Ovary (tissue), 3 donors: Measurements from ENCODE around the gene APC.

Source experiments
- CTCF ChIP-seq, 3 donors: fragments of 450-650 bp in 2 of 3; fragments of 200-600 bp in 1 of 3; IDR thresholded peaks; one replicate each; pipeline versions ENCODE4 v1.5.1 to v1.8.0; 2016 to 2022; ENCODE audit warnings: antibody characterized with exemption in 3 of 3, mild to moderate bottlenecking in 1 of 3
- EP300 ChIP-seq: sonication (generic); formaldehyde crosslinking; IDR thresholded peaks from one replicate; pipeline ENCODE4 v1.6.1; 2017; ENCODE audit warnings: antibody characterized with exemption
- donor health status: DM: no; HTN: no; CAD: no.

GRCh38 chr5:112795342-112795741 lies 57.7 kb downstream of the APC start:
- TF ChIP-seq CTCF (IDR thresholded peaks at IDR 0.05) (no peak), EP300 (no peak)
